Stimulated activated CD8-positive, alpha-beta memory T cell treated with anti-CD3 and anti-CD28 coated beads, Interleukin-15, amount 100 ng/mL, for 48 hours (primary cell): ENCODE measurements around the gene NHERF2.

ENCODE experiments used
- DNase-seq, 2 donors: peaks; one replicate each; pipeline ENCODE4 v3.0.0-alpha.2; 2020; ENCODE audit warnings: low read depth in 2 of 2

The NHERF2 gene

GRCh38 chr16:2061023-2061422 lies 34.3 kb downstream of the NHERF2 start:
- no peak for DNase-seq

GRCh38 chr16:2061526-2061925 lies 34.8 kb downstream of the NHERF2 start:
- no peak for DNase-seq

GRCh38 chr16:2062801-2063200 lies 36.1 kb downstream of the NHERF2 start:
- DNase-seq = no peak

GRCh38 chr16:2063861-2064260 lies 37.2 kb downstream of the NHERF2 start:
- no peak for DNase-seq

- no peak for DNase-seq
Observed at GRCh38 chr16:2064368-2064945, 37.8 kb downstream of the NHERF2 start.

- DNase-seq = no peak
Observed at GRCh38 chr16:2066139-2066538, 39.4 kb downstream of the NHERF2 start.

- no peak for DNase-seq
Observed at GRCh38 chr16:2070576-2071453, 44.1 kb downstream of the NHERF2 start.

- no peak for DNase-seq
Observed at GRCh38 chr16:2071454-2072202, 44.9 kb downstream of the NHERF2 start.

- no peak for DNase-seq
Observed at GRCh38 chr16:2072926-2073325, 46.2 kb downstream of the NHERF2 start.

GRCh38 chr16:2074071-2074470 lies 47.4 kb downstream of the NHERF2 start:
- no peak for DNase-seq

- DNase-seq = no peak
Observed at GRCh38 chr16:2075631-2076030, 48.9 kb downstream of the NHERF2 start.

GRCh38 chr16:2076072-2076865 lies 49.6 kb downstream of the NHERF2 start:
- DNase-seq = no peak

- DNase-seq = no peak
Observed at GRCh38 chr16:2077016-2077415, 50.3 kb downstream of the NHERF2 start.

GRCh38 chr16:2077696-2078095 lies 51.0 kb downstream of the NHERF2 start:
- DNase-seq = no peak

- no peak for DNase-seq
Observed at GRCh38 chr16:2078096-2078495, 51.4 kb downstream of the NHERF2 start.

GRCh38 chr16:2078691-2079090 lies 52.0 kb downstream of the NHERF2 start:
- no peak for DNase-seq

- no peak for DNase-seq
Observed at GRCh38 chr16:2079311-2079800, 52.7 kb downstream of the NHERF2 start.

GRCh38 chr16:2079991-2080390 lies 53.3 kb downstream of the NHERF2 start:
- no peak for DNase-seq

- no peak for DNase-seq
Observed at GRCh38 chr16:2081201-2082084, 54.7 kb downstream of the NHERF2 start.

- DNase-seq = no peak
Observed at GRCh38 chr16:2082171-2082982, 55.7 kb downstream of the NHERF2 start.
